IPS-18a (cell line): Measurements from ENCODE around the gene C19orf73.

ENCODE experiments used
- H3K27ac ChIP-seq: one replicate; pipeline ENCODE4 v1.5.1; 2013; ENCODE audit warnings: low read length
- H3K27me3 ChIP-seq: one replicate; pipeline ENCODE4 v1.6.1; 2013; ENCODE audit warnings: mild to moderate bottlenecking, low read length; ENCODE audit not compliant: control insufficient read depth, insufficient read depth
- H3K36me3 ChIP-seq: one replicate; pipeline ENCODE4 v1.6.1; 2013; ENCODE audit warnings: low read depth, low read length; ENCODE audit not compliant: control insufficient read depth
- H3K4me1 ChIP-seq: one replicate; pipeline ENCODE4 v1.6.1; 2013; ENCODE audit warnings: low read depth, low read length; ENCODE audit not compliant: control insufficient read depth
- H3K4me3 ChIP-seq: one replicate; pipeline ENCODE4 v1.5.1; 2013; ENCODE audit warnings: low read length
- H3K9ac ChIP-seq: one replicate; pipeline ENCODE4 v1.6.1; 2013; ENCODE audit warnings: mild to moderate bottlenecking, low read length, moderate library complexity
- H3K9me3 ChIP-seq: one replicate; pipeline ENCODE4 v1.6.1; 2013; ENCODE audit warnings: low read depth, low read length; ENCODE audit not compliant: control insufficient read depth

Gene C19orf73, protein sequence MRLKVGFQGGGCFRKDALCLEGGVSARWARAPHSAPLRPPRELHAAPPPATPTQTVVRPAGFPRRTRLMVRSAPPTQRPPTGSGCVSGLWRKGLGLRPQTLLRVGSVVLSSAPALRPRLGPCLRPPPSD

DNA sequence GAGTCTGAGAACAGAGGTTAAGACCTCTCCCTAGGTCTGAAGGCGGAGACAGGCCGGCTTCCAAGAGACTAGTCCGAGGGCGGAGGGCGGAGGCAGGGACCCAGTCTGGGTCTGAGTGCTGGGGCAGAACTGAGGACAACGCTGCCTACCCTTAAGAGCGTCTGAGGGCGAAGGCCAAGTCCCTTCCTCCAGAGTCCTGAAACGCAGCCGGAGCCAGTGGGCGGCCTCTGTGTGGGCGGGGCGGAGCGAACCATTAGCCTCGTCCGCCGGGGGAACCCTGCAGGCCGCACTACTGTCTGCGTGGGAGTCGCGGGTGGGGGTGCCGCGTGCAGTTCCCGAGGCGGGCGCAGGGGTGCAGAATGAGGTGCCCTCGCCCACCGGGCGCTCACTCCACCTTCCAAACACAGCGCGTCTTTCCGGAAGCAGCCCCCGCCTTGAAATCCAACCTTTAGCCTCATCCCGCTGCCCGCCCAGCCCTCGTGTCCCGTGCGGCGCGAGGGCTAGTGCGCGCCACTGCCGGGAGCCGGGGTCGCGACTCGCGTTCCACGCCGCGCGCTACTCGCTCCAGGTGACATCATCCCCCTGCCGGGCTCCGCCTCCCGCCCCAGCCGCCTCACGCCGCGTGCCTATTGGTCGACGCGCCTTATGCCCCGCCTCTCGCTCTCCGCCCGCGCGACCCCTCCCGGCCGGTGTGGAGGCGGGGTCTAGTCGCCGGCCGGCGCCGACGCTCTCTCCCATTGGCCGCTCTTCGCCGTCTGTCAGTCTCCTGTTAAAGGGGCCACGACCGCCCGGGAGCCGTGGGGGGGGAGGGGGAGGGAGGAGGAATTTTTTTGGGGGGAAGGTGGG lies at the start of gene C19orf73:
TSS of gene C19orf73 (minus strand) at position 579 of the 846 bp plus-strand sequence. CDS start at position 458, 121 bp downstream.
- Histone ChIP-seq H3K36me3 (no peaks in the 10 kb centered on the region), H3K27ac (no peak within 1 kb of the TSS), H3K27me3 (peaks cover 24% of the 10 kb centered on the region), H3K4me3 (peak within 1 kb of the TSS; percentile 81), H3K4me1 (peaks cover 2% of the 10 kb centered on the region), H3K9me3 (no peaks in the 10 kb centered on the region), H3K9ac (peak within 1 kb of the TSS; percentile 80)

DNA sequence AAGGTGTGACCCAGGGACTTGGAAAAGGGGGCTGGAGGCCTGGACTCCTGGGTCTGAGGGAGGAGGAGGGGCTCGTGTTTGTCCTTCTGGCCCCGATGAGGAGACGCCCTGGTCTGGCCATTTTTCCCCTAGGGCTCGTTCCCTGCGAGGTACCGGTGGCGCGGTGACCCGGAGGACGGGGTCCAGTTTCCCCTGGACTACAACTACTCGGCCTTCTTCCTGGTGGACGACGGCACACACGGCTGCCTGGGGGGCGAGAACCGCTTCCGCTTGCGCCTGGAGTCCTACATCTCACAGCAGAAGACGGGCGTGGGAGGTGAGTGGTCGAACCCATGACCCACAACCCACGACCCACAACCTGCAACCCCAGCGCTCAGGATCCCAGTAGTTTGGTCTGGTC lies 49.5 kb upstream of the C19orf73 start:
- no peaks in the 10 kb centered on the region for H3K36me3 ChIP-seq

DNA sequence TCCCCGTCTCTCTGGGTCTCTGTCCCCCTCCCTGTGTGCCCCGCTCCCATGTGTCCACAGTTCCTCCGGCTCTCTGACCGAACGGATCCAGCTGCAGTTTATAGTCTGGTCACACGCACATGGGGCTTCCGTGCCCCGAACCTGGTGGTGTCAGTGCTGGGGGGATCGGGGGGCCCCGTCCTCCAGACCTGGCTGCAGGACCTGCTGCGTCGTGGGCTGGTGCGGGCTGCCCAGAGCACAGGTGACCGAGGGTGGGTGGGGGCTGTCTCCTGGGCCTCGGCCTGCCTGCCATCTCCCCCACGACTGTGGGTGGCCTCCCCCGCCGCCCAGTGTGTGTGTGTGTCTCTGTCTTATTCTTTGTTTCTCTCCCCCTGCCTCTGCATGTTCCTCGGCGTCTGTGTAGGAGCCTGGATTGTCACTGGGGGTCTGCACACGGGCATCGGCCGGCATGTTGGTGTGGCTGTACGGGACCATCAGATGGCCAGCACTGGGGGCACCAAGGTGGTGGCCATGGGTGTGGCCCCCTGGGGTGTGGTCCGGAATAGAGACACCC lies 49.0 kb upstream of the C19orf73 start:
- H3K9me3 ChIP-seq, result no peaks in the 10 kb centered on the region
- H3K36me3 ChIP-seq, result no peaks in the 10 kb centered on the region
- peaks cover 19% of the 10 kb centered on the region for H3K27me3 ChIP-seq
- peaks cover 3% of the 10 kb centered on the region for H3K4me1 ChIP-seq
- H3K9ac ChIP-seq, result no peak overlapping the region
- no peak overlapping the region for H3K4me3 ChIP-seq
- no peak overlapping the region for H3K27ac ChIP-seq

More for the DNA sequence above, 49.5 kb upstream of the C19orf73 start:
- peaks cover 19% of the 10 kb centered on the region for H3K27me3 ChIP-seq
- no peak overlapping the region for H3K9ac ChIP-seq
- peaks cover 3% of the 10 kb centered on the region for H3K4me1 ChIP-seq
- no peak overlapping the region for H3K27ac ChIP-seq
- H3K9me3 ChIP-seq, result no peaks in the 10 kb centered on the region
- H3K4me3 ChIP-seq, result no peak overlapping the region

DNA sequence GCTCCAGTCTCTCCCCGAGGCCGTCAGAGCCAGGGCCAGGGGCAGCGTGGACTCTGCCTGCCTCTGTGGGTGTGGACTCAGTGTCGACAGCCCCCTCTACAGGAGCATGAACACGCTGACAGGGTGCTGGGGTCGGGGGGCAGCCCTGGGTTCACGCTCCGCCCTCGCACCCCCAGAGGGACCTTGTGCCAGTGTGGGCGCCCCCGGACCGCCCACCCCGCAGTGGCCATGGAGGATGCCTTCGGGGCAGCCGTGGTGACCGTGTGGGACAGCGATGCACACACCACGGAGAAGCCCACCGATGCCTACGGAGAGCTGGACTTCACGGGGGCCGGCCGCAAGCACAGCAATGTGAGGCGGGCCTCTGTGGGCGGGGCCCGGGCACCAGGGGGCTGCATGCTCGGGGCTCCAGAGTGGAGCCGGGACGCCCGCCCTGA lies 46.9 kb upstream of the C19orf73 start:
- no peak overlapping the region for H3K27ac ChIP-seq

DNA sequence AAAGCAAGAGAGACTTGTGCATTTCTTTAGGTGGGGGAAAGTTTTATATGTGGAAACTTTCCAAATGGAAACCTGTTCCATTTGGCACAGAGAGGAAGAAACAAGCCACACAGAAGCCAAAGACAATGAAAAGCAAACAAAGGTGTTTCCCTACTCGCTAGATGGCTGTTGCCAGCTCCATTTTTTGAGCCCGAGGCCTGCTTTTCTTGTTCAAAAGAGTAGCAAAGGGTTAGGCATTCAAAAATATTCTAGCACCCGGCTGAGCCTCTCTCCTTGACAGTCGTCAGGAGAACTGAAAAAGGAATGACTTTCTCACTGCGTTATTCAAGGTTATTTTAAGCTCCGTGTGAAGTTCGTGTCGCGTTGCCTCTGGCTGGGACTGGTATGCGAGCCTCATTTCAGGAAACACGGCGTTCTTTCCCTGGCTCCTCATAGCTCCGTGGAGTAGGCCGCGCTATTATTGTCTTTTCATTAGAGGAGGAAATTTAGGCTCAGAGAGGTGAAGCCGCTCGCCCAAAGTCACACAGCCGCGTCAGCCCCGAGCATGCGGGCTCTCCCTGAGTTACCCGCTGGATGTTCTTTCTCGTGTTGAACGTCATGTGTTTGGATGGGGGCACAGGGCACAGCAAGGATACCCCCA lies 46.3 kb upstream of the C19orf73 start:
- Histone ChIP-seq H3K9ac (no peak overlapping the region), H3K9me3 (no peaks in the 10 kb centered on the region), H3K4me3 (peak overlapping the region; percentile 51), H3K4me1 (peaks cover 3% of the 10 kb centered on the region), H3K36me3 (no peaks in the 10 kb centered on the region), H3K27me3 (peaks cover 19% of the 10 kb centered on the region), H3K27ac (no peak overlapping the region)

More for the DNA sequence above, 46.9 kb upstream of the C19orf73 start:
- Histone ChIP-seq H3K27me3 (peaks cover 19% of the 10 kb centered on the region), H3K36me3 (no peaks in the 10 kb centered on the region), H3K4me3 (peak overlapping the region; percentile 51), H3K9ac (no peak overlapping the region), H3K9me3 (no peaks in the 10 kb centered on the region), H3K4me1 (peaks cover 3% of the 10 kb centered on the region)

DNA sequence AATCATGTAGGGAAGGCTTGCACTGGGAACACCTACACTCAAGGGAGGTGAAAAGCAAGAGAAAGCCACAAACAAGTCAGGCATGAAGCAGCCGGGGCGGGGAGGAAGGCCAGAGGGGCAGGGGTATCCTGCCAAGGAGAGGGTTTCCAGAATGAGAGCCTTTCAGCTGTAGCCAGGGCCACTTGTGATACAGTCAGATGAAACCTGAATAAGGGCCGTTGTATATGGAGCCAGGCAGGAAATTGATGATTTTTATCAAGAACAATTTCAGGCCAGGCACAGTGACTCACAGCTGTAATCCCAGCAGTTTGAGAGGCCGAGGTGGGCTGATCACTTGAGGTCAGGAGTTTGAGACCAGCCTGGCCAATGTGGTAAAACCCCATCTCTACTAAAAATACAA lies 43.0 kb upstream of the C19orf73 start:
- no peaks in the 10 kb centered on the region for H3K36me3 ChIP-seq
- peaks cover 27% of the 10 kb centered on the region for H3K27me3 ChIP-seq
- H3K4me1 ChIP-seq, result peaks cover 3% of the 10 kb centered on the region
- H3K27ac ChIP-seq, result no peak overlapping the region
- no peak overlapping the region for H3K4me3 ChIP-seq
- H3K9me3 ChIP-seq, result no peaks in the 10 kb centered on the region
- no peak overlapping the region for H3K9ac ChIP-seq

DNA sequence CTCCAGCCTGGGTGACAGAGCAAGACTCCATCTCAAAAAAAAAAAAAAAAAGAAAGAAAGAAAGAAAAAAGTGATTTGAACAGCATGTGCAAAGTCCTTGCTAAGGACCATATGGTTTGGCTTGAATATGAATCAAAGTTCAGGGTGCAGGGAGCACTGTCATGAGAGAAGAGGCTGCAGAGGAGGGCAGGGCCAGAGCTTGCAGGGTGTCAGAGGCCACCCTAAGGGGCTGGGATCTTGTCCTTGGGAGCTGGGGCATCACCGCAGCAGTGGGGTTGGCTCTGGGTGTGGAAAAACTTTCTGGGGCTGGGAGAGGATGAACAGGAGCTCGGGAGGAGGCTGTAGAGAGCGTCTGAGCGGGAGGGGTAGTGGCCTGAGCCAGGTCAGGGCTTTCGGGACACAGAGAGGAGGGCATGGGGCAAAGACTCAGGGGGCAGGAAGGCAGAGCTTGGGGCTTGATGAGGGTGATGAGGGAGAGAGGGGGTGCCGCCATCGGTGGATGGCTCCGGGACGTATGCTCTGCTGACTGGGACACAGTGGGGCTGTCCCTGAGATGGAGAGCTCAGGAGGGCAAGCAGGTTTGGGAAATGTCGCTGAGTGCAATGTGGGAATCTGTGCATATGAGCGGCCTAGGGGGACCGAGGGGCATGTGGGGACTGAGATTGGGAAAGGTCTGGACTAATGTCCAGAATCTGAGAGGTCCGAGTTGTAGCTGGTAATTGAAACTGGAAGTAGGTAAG lies 41.7 kb upstream of the C19orf73 start:
- Histone ChIP-seq H3K27ac (no peak overlapping the region), H3K36me3 (no peaks in the 10 kb centered on the region), H3K9me3 (no peaks in the 10 kb centered on the region), H3K27me3 (peaks cover 24% of the 10 kb centered on the region), H3K4me3 (no peak overlapping the region), H3K4me1 (peaks cover 8% of the 10 kb centered on the region), H3K9ac (no peak overlapping the region)

DNA sequence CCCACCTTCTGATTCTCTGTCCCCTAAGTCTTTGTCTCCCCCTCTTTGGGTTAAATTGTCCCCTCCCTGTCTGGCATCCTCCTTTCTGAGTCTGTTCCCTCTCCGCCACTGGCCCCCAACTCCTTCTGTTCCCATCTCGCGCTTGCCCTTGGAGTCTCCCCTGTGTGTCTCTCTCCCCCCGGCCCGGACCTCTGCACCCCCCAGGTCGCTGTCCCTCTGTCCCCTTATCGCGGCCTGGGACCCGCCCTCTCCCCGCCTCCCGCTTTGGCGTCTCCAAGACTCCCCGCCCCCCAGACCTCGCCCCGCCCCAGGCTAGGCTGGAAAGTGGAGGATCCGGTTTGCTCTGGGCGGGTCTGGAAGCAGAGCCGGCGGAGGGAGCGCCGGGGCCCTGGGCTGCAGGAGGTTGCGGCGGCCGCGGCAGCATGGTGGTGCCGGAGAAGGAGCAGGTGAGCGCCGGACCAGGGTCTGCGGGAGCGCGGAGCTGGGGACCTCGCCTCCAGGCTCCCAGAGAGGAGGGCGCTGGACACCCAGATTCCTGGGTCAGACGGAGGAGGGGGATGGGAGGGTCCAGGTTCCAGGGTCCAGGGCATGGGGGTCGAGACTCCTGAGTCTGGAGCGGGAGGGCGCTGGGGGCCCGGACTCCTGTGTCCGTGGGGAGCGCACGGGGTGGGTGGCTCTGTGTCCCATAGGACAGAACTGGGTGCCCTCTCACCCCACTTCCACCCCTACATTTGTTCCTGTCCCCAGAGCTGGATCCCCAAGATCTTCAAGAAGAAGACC lies 38.7 kb upstream of the C19orf73 start, which contains the start of gene TRPM4:
TSS of gene TRPM4 (plus strand) at position 348 of the 780 bp plus-strand sequence. CDS start at position 423, 75 bp downstream.
- peak within 1 kb of the TSS; percentile 78 for H3K4me3 ChIP-seq
- H3K9me3 ChIP-seq, result no peaks in the 10 kb centered on the region
- H3K4me1 ChIP-seq, result peaks cover 9% of the 10 kb centered on the region
- no peaks in the 10 kb centered on the region for H3K36me3 ChIP-seq
- no peak within 1 kb of the TSS for H3K27ac ChIP-seq
- H3K27me3 ChIP-seq, result peaks cover 26% of the 10 kb centered on the region
- H3K9ac ChIP-seq, result peak within 1 kb of the TSS; percentile 62

DNA sequence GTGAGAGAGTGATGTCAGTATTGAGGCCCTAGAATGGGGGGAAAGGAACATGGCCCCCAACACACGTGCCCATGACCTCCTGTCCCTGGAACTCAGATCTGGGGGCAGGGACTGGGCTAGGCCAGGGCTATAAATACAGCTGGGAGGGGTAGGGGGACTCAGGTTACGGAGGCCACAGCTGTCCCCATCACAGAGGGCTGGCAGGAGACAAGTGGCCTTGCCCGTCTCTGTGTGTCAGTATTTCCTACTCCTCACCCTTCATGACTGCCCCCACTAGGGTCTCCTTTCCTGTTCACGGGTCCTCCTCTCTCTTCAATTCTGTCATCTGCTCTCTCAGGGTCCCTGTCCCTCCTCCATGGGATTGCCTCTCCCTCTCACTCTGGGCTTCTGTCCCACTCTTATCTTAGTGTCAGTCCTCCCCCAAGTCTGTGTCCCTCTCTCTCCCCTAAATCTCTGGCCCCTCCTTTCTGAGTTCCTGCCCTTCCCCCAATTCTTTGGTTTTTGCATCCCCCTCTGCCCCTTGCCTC lies 36.9 kb upstream of the C19orf73 start:
- H3K9ac ChIP-seq, result no peak overlapping the region
- peaks cover 12% of the 10 kb centered on the region for H3K4me1 ChIP-seq
- H3K9me3 ChIP-seq, result no peaks in the 10 kb centered on the region
- H3K27ac ChIP-seq, result no peak overlapping the region
- H3K27me3 ChIP-seq, result peaks cover 32% of the 10 kb centered on the region
- H3K36me3 ChIP-seq, result no peaks in the 10 kb centered on the region
- H3K4me3 ChIP-seq, result no peak overlapping the region

DNA sequence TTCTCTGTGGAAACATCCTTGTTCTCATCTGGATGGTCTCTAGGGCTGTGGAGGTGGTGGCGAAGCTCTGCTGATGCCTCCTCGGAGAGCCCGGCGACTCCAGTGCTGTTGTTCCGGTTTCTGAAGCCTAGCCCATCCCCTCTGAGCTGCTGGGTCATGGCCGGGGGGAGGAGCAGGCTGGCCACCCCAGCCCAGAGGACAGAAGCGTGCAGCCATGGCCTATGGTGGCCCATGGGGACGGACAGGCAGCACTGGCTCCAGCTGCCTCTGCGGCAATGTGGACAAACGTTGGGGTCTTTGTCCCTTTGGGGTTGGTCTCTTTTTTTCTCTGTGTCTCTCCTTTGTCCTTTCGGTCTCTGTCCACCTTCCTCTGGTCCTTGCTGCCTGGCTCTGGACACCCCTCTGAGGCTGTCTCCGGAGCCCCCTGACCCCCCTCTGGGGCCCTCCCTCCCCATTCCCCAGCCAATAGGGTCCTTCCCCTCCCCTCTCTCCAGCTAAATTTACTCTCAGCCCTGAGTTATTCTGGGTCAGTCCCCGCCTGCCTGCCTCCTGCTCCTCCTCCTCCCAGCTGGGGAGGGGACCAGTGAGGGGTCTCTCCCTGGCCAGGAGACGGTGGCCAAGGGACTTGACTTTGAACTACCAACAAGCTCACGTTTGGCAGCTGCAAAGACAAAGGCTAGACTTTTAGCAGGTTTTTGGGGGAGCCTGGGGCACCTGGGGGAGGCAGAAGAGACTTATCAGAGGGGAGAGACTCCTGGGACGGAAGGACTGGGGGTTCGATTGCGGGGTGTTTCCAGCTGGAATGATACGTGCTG lies 36.3 kb upstream of the C19orf73 start, which contains the start of gene HRC:
TSS of gene HRC (minus strand) at position 392 of the 815 bp plus-strand sequence. CDS start at position 233, 159 bp downstream.
- H3K36me3 ChIP-seq, result no peaks in the 10 kb centered on the region
- peaks cover 32% of the 10 kb centered on the region for H3K27me3 ChIP-seq
- H3K9me3 ChIP-seq, result no peaks in the 10 kb centered on the region
- H3K4me1 ChIP-seq, result peaks cover 12% of the 10 kb centered on the region
- H3K27ac ChIP-seq, result no peak within 1 kb of the TSS
- H3K4me3 ChIP-seq, result no peak within 1 kb of the TSS
- H3K9ac ChIP-seq, result no peak within 1 kb of the TSS
